Activated CD4-positive, alpha-beta T cell treated with anti-CD3 and anti-CD28 coated beads, Interleukin-10, Interleukin-2, amounts not matched to agents 100 ng/mL and 50 ng/mL, durations not matched to agents 16 hours and 8 hours (primary cell): ENCODE results near the gene EGFR.

Source experiments
- DNase-seq: peaks from one replicate; pipeline ENCODE4 v3.0.0-alpha.2; 2020

The EGFR gene

GRCh38 chr7:55065511-55066229 lies 46.9 kb downstream of the EGFR start:
- DNase-seq = no peak

DNA sequence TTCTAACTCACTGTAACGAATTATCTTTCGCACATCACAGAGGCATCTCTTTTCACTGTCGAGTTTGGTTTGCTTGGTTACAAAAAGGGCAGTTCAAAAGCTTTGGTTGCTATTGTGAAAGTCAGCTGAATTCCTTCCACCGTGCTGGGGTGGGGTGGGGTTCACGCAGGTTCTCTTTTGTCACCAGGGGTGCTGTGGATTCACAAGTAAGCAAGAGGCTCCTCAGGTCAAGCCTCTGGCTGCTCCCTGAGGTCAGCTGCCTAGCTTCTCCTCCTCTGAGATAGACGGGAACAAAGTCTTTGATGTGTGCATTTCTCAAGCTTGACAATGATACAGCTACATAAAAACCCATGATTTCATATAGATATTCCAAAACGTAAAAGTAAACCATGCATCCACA lies 47.7 kb downstream of the EGFR start:
- no peak for DNase-seq

DNA sequence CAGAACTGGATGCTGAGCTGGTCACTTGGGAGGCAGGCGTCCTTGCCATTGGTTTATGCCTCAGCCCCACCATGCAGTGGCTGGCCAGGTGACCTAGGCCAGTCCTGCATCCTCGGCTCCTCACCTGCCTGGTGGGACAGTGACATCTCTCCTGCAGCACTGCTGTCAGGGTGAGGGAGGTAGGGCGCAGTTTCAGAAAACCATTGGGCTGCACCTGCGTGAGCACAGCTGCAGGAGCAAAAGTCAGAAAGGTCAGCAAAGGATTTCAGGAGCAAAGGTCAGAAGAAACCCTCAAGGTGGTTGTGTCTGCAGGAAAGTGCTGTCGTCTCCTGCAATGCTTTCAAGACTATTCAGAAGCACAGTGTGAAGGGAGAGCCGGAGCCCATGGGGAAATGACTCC lies 48.1 kb downstream of the EGFR start:
- DNase-seq = no peak

DNA sequence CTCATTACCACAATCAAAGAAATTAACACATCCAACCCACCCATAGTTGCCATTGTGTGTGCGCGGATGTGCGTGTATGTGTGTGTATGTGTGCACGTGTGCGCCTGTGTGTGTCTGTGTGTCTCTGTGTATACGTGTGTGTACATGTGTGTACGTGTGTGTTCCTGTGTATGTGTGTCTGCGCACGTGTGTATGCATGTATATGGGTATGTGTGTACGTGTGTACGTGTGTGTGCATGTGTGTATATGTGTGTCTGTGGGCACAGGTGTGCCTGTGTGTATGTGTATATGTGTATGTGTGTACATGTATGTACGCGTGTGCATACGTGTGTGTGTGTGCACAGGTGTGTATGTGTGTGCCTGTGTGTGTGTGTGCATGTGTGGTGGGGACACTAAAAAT lies 48.9 kb downstream of the EGFR start:
- no peak for DNase-seq

GRCh38 chr7:55069271-55069792 lies 50.5 kb downstream of the EGFR start:
- no peak for DNase-seq

DNA sequence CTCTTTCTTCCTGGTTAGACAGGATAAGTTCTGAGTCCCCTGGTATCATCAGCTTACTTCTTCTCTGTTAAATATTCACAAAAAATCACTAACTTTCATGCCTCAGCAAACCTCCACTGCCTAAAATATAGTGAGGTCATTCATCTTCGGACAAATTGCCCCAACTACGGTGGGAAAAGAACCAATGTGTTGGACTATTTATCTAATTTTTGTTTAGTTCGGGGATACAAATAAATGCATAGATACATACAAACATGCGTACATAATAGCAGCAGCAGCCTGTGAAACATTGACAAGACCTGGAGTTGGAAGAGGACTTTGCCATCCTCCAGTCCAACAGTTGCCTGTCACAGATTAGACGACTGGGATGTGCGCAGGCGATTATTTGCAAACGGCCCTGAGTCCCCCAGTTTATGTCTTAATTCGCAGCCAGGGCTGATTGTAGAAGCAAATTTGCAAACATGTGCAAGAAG lies 51.5 kb downstream of the EGFR start:
- DNase-seq = no peak

GRCh38 chr7:55070854-55071253 lies 52.0 kb downstream of the EGFR start:
- no peak for DNase-seq

- no peak for DNase-seq
Measured at GRCh38 chr7:55071411-55072175, 52.8 kb downstream of the EGFR start.

- DNase-seq = no peak
Measured at GRCh38 chr7:55072251-55072650, 53.4 kb downstream of the EGFR start.

GRCh38 chr7:55073051-55073511 lies 54.3 kb downstream of the EGFR start:
- peak; percentile 12 for DNase-seq

- DNase-seq = peak; percentile 47
Measured at GRCh38 chr7:55073976-55074528, 55.2 kb downstream of the EGFR start.

- DNase-seq = no peak
Measured at GRCh38 chr7:55075464-55076021, 56.7 kb downstream of the EGFR start.

DNA sequence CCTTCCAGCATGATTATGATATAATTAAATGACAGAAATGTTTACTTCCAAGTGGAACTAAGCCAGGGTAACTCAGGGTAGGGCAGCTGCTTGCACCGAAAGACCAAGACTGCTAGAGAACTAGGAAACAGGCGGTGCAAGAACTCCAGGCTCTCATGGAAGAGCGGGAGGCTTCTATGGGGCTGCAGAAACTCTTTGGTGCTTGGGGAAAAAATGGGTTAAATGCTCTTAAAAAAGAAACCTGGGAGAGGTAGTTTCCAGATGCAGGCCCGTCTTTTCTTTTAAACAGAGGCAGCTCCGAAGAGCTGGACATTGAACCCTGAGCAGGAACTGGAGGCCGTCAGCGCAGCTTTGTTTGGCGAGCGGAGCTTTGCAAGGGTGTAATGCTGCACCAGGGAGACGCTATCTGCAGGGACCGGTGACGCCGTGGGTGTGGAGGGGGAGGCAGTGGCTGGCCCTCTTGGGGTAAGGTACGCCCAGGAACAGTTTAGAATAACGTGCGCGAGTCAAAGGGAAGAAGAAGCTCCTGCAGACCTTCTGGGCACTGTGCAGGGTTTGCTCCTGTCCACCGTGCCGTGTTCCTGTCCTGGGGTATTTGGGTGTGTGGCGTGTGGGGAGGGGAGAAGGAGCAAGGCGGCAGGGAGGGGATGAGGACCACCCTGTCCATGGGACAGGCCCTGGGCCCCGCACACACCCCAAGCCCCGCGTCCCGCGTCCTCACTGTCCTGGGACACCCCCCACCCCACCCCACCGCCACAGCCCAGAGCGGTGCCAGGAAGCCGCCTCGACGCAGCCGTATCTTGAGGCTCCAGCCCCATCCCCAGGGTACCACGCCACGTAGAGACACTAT lies 59.0 kb downstream of the EGFR start:
- DNase-seq = no peak

DNA sequence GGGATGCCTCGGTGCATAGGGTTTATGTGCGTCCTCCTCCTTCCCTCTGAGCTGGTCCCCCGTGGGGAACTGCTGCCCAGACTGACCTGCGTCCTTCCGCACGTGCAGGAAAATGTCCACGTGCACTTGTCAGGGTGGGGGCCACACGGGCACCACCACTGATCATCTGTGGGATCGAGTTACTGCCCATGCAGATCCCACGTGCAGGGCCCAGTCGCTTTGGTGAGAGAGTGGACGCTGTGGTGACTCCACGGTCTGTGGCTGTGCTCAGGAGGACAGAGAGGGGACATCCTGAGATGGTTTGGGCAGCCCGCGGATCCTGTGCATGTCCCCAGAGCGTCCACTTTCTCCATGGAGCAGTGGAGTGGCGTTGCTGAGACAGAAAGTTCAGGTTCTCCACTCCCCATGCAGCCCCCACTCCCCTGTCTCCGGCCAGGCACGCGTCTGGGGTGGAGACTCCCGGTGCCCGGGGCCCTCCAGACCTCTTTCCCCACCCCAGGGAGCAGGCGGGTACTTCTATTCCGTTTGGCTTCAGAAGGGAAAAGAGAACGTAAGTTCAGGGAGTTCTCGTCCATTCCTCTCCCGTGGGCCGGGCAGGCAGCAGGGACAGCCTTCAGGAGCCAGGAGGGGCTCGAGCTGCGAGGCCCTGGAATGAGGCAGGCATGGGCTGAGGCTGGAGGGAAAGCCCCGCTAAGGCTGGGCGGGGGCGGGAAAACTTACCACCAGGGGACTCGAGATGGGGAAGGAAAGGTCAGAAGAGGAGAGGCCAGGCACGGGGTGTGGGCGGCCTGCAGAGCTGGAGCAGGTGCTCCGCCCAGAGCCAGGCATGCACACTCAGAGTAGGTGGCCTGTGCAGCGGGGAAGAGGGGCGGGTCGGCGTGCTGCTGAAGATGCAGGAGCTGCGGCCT lies 59.9 kb downstream of the EGFR start:
- DNase-seq = no peak

DNA sequence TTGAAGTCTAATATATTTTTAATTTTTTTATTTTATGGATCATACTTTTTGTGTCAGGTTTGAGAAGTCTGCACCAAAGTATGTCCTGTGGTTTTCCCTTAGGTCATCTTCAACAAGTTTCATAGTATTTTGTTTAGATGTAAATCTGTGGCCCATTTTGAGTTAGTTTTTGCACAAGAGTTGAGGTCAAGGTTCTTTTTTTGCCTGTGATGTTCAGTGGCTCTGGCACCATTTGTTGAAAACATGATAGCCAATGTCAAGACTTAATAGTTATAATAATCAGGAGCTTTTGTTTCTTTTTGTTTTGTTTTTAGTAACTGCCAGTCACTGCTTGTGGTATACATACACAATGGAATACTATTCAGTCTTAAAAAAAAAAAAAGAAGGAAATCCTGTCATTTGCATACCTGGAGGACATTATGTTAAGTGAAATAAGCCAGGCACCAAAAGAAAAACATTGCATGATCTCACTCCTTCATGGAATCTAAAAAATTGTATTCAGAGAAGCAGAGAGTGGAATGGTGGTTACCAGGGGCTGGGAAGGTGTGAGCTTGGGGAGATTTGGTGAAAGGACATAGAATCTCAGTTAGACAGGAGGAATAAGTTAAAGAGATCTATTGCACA lies 61.3 kb downstream of the EGFR start:
- no peak for DNase-seq

DNA sequence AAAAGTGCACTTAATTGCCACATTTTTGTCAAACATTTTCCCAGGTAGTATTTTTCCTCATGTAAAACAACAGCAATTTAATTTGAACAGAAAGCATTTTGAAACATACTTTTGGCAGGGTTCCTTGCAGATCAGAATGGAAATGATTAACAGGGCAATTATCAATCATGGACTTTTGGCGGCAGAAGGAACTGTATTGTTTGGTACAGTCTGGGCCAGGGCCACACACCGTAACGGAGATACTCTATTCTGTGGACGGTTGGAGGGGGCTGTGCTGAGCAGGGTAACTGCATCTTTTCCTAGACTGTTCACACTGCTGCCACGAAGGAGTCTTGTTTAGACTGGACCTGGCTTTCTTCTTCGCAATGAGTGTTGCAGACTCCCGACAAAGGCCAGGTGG lies 62.3 kb downstream of the EGFR start:
- no peak for DNase-seq

GRCh38 chr7:55081472-55082227 lies 62.8 kb downstream of the EGFR start:
- no peak for DNase-seq

- DNase-seq = no peak
Measured at GRCh38 chr7:55082228-55082603, 63.4 kb downstream of the EGFR start.

DNA sequence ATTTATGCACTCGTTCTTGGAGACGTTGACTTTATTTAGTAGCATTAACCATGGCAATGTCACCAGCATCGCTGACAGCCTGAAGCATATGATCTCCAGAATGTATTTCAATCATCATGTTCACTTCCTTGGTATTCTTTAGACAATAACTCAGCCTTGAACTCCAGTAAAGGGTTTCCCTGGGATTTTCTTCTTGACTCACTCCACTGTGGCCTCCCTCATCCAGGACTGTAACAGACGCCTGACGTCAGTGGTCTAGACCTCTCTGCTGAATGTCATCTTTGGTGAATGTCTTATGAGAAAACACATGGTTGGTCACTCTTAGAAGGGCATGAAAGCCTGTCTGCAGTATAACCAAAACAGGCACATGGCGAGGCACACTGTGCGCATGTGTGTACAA lies 64.4 kb downstream of the EGFR start:
- no peak for DNase-seq

- no peak for DNase-seq
Measured at GRCh38 chr7:55084307-55084706, 65.5 kb downstream of the EGFR start.
